Measurements from ENCODE around the gene AP5Z1. TPM values are rescaled to one million over a fixed set of nuclear protein-coding genes. Genes with fewer than 3 reads are reported as not detected.

AP5Z1 gene
- total RNA-seq, 1 experiment from 2014 or later, result 38.3 TPM

GRCh38 chr7:4742051-4742573, 33.3 kb upstream of the AP5Z1 start:
- no peak overlapping the region for H3K27ac Mint-ChIP-seq

More at GRCh38 chr7:4742051-4742573, 33.3 kb upstream of the AP5Z1 start:
- peaks cover 5% of the 10 kb centered on the region; the same call in 1 of the 2 replicates for H3K27me3 ChIP-seq (ENCODE audit: insufficient read depth, low read length)
- WGBS (ENCODE audit: extremely low coverage, insufficient read length, low lambda C conversion rate), result no CpG with 5 or more reads among the region's 23 CpGs
- no peak overlapping the region for H4K91ac ChIP-seq (ENCODE audit: insufficient read length, low read depth, low read length)
- H2BK15ac ChIP-seq (ENCODE audit: low read depth, low read length), result no peak overlapping the region
- H3K9ac ChIP-seq (ENCODE audit: extremely low read depth, insufficient read length, low read length), result no peak overlapping the region
- H3T11ph ChIP-seq (ENCODE audit: low read length), result no peak overlapping the region
- H3K4me2 ChIP-seq (ENCODE audit: insufficient read depth, insufficient read length, low read length), result no peak overlapping the region
- no peaks in the 10 kb centered on the region; the same call in 1 of the 2 replicates for H3K4me1 ChIP-seq (ENCODE audit: insufficient read depth, low read length)
- no peak overlapping the region for H3K14ac ChIP-seq (ENCODE audit: insufficient read depth, low read length)
- H2AK5ac ChIP-seq (ENCODE audit: insufficient read length, low read length), result no peak overlapping the region
- no peak overlapping the region for H3K4ac ChIP-seq (ENCODE audit: low read depth, low read length)
- peaks cover 9% of the 10 kb centered on the region for H3K23me2 ChIP-seq (ENCODE audit: insufficient read length, low read depth, low read length, poor library complexity, severe bottlenecking)
- Mint-ChIP-seq H3K36me3 (ENCODE audit: insufficient read depth in 1 of 3, low read depth in 3 of 3) (peaks cover 16 to 28% (median 27%) of the 10 kb centered on the region in 3 experiments), H3K9me3 (no peaks in the 10 kb centered on the region; a peak in 1 of 5 replicates), H3K4me3 (no peak overlapping the region), H3K27me3 (ENCODE audit: low read depth) (peaks cover 79% of the 10 kb centered on the region), H3K4me1 (peaks cover 27 to 32% of the 10 kb centered on the region in 2 experiments)
- no peak for DNase-seq
- no peaks in the 10 kb centered on the region for H3K9me3 ChIP-seq (ENCODE audit: control insufficient read depth, low read depth, low read length)
- H3K56ac ChIP-seq (ENCODE audit: insufficient read length, low read depth, low read length), result no peak overlapping the region
- H3K27ac ChIP-seq (ENCODE audit: insufficient read length, low read depth, low read length), result no peak overlapping the region
- H2BK120ac ChIP-seq (ENCODE audit: low read depth, low read length, poor library complexity, severe bottlenecking), result no peak overlapping the region
- no peaks in the 10 kb centered on the region for H3K79me1 ChIP-seq (ENCODE audit: insufficient read depth, low read depth, low read length, poor library complexity, severe bottlenecking)
- H4K20me1 ChIP-seq (ENCODE audit: control insufficient read depth, insufficient read depth, insufficient read length), result no peaks in the 10 kb centered on the region
- no peak overlapping the region for H2BK12ac ChIP-seq (ENCODE audit: insufficient read length, low read depth, low read length)
- H3K79me2 ChIP-seq (ENCODE audit: insufficient read depth, low read length), result no peaks in the 10 kb centered on the region
- no peak overlapping the region for H2BK20ac ChIP-seq (ENCODE audit: low read depth, low read length, poor library complexity, severe bottlenecking)
- no peak for TF ChIP-seq CTCF (conservative IDR thresholded peaks at IDR 0.05)
- H4K8ac ChIP-seq (replicated peaks; ENCODE audit: insufficient read length, low read depth, low read length), result no peak overlapping the region
- H3K18ac ChIP-seq (ENCODE audit: insufficient read length, low read depth, low read length), result no peak overlapping the region
- no peak overlapping the region for H4K5ac ChIP-seq (ENCODE audit: insufficient read length, low read depth, low read length)
- no peak overlapping the region for H3K23ac ChIP-seq (ENCODE audit: insufficient read length, low read depth, low read length)
- H2AFZ ChIP-seq (ENCODE audit: low read length), result no peak overlapping the region
- H2BK5ac ChIP-seq (ENCODE audit: insufficient read length, low read length), result no peak overlapping the region

All from H9 (cell line).